Measurements from ENCODE around the gene CNR2. TPM values are rescaled to one million over a fixed set of nuclear protein-coding genes. Genes with fewer than 3 reads are reported as not detected.

CNR2 gene
- total and polyA plus RNA-seq, 3 experiments from 2014 or later = 0.18 to 5.3 (median 0.20) TPM

- ChIA-PET CTCF (interaction anchor here (1.3 kb wide), 1 partner anchor 21 kb away, joined by 5 read pairs; no protein-coding TSS in a partner anchor), POLR2A (interaction anchor here (0.6 kb wide), 1 partner anchor 11 kb away, joined by 3 read pairs; no protein-coding TSS in a partner anchor)
- H3K4me3 Mint-ChIP-seq = peak overlapping the region in 2 of 7 donors; percentile 18 to 42
- H3K27me3 ChIP-seq (ENCODE audit: insufficient read depth, low read length, poor library complexity, severe bottlenecking) = no peaks in the 10 kb centered on the region
- H3K4me1 ChIP-seq (ENCODE audit: insufficient read depth, low read length) = peaks cover 16% of the 10 kb centered on the region
- H3K9me3 ChIP-seq (ENCODE audit: low read length) = no peaks in the 10 kb centered on the region
- no peak overlapping the region for H3K4me3 ChIP-seq (ENCODE audit: low read length)
- peaks cover 27 to 30% (median 28%) of the 10 kb centered on the region in 3 donors for H3K4me1 Mint-ChIP-seq
- DNase-seq = no peak
- H3K27ac ChIP-seq (ENCODE audit: low read depth, low read length) = no peak overlapping the region
- H3K27ac Mint-ChIP-seq = peak overlapping the region in 4 of 8 donors; percentile 8 to 81 (median 54)
- H3K27me3 Mint-ChIP-seq = peaks cover 4 to 5% of the 10 kb centered on the region in 2 donors
- H3K36me3 Mint-ChIP-seq = peaks cover 0 to 5% (median 0%) of the 10 kb centered on the region in 3 donors
- no peaks in the 10 kb centered on the region for H3K9me3 Mint-ChIP-seq
- no peaks in the 10 kb centered on the region for H3K36me3 ChIP-seq (ENCODE audit: insufficient read depth, low read length)
Observed at GRCh38 chr1:23895993-23896392, 17.2 kb downstream of the CNR2 start.

GRCh38 chr1:23895082-23895481, 18.1 kb downstream of the CNR2 start:
- Mint-ChIP-seq H3K27me3 (peaks cover 2 to 4% of the 10 kb centered on the region in 2 donors), H3K36me3 (peaks cover 0 to 5% (median 0%) of the 10 kb centered on the region in 3 donors), H3K4me1 (peaks cover 23 to 26% (median 25%) of the 10 kb centered on the region in 3 donors), H3K27ac (peak overlapping the region in 1 of 8 donors; percentile 65), H3K9me3 (no peaks in the 10 kb centered on the region), H3K4me3 (no peak overlapping the region)
- DNase-seq = no peak
- Histone ChIP-seq H3K9me3 (ENCODE audit: low read length) (no peaks in the 10 kb centered on the region), H3K4me1 (ENCODE audit: insufficient read depth, low read length) (peaks cover 16% of the 10 kb centered on the region), H3K27me3 (ENCODE audit: insufficient read depth, low read length, poor library complexity, severe bottlenecking) (no peaks in the 10 kb centered on the region), H3K4me3 (ENCODE audit: low read length) (no peak overlapping the region), H3K27ac (ENCODE audit: low read depth, low read length) (no peak overlapping the region), H3K36me3 (ENCODE audit: insufficient read depth, low read length) (no peaks in the 10 kb centered on the region)
- ChIA-PET CTCF (no interaction called here), POLR2A (no interaction called here)

GRCh38 chr1:23889074-23889473, 24.1 kb downstream of the CNR2 start:
- H3K9me3 Mint-ChIP-seq = no peaks in the 10 kb centered on the region
- Histone ChIP-seq H3K36me3 (ENCODE audit: insufficient read depth, low read length) (no peaks in the 10 kb centered on the region), H3K4me3 (ENCODE audit: low read length) (no peak overlapping the region), H3K27ac (ENCODE audit: low read depth, low read length) (no peak overlapping the region), H3K27me3 (ENCODE audit: insufficient read depth, low read length, poor library complexity, severe bottlenecking) (no peaks in the 10 kb centered on the region), H3K9me3 (ENCODE audit: low read length) (no peaks in the 10 kb centered on the region), H3K4me1 (ENCODE audit: insufficient read depth, low read length) (no peaks in the 10 kb centered on the region)
- H3K4me3 Mint-ChIP-seq = no peak overlapping the region
- H3K27me3 Mint-ChIP-seq = no peaks in the 10 kb centered on the region
- no peak overlapping the region for H3K27ac Mint-ChIP-seq
- DNase-seq = no peak
- CTCF ChIA-PET = no interaction called here
- peaks cover 0 to 3% (median 0%) of the 10 kb centered on the region in 3 donors for H3K4me1 Mint-ChIP-seq
- H3K36me3 Mint-ChIP-seq = peaks cover 0 to 8% (median 0%) of the 10 kb centered on the region in 3 donors
- POLR2A ChIA-PET = interaction anchor here (0.6 kb wide), 1 partner anchor 73 kb away, joined by 5 read pairs; no protein-coding TSS in a partner anchor

- ChIA-PET POLR2A (interaction anchor here (0.6 kb wide), 1 partner anchor 11 kb away, joined by 3 read pairs; no protein-coding TSS in a partner anchor), CTCF (no interaction called here)
- Histone ChIP-seq H3K4me1 (ENCODE audit: insufficient read depth, low read length) (no peaks in the 10 kb centered on the region), H3K9me3 (ENCODE audit: low read length) (no peaks in the 10 kb centered on the region), H3K4me3 (ENCODE audit: low read length) (no peak overlapping the region), H3K27ac (ENCODE audit: low read depth, low read length) (no peak overlapping the region), H3K27me3 (ENCODE audit: insufficient read depth, low read length, poor library complexity, severe bottlenecking) (no peaks in the 10 kb centered on the region), H3K36me3 (ENCODE audit: insufficient read depth, low read length) (no peaks in the 10 kb centered on the region)
- H3K4me3 Mint-ChIP-seq = peak overlapping the region in 1 of 7 donors; percentile 11
- no peak overlapping the region for H3K27ac Mint-ChIP-seq
- H3K4me1 Mint-ChIP-seq = no peaks in the 10 kb centered on the region
- peaks cover 0 to 3% (median 0%) of the 10 kb centered on the region in 3 donors for H3K36me3 Mint-ChIP-seq
- no peak for DNase-seq
- peaks cover 0 to 1% (median 0%) of the 10 kb centered on the region in 5 donors for H3K9me3 Mint-ChIP-seq
- H3K27me3 Mint-ChIP-seq = no peaks in the 10 kb centered on the region
Observed at GRCh38 chr1:23885222-23885621, 27.9 kb downstream of the CNR2 start.

- Histone ChIP-seq H3K36me3 (ENCODE audit: insufficient read depth, low read length) (no peaks in the 10 kb centered on the region), H3K27me3 (ENCODE audit: insufficient read depth, low read length, poor library complexity, severe bottlenecking) (no peaks in the 10 kb centered on the region), H3K4me1 (ENCODE audit: insufficient read depth, low read length) (no peaks in the 10 kb centered on the region), H3K9me3 (ENCODE audit: low read length) (peaks cover 15% of the 10 kb centered on the region), H3K4me3 (ENCODE audit: low read length) (no peak overlapping the region), H3K27ac (ENCODE audit: low read depth, low read length) (no peak overlapping the region)
- peaks cover 1 to 3% of the 10 kb centered on the region in 2 donors for H3K27me3 Mint-ChIP-seq
- peaks cover 7 to 20% (median 7%) of the 10 kb centered on the region in 3 donors for H3K36me3 Mint-ChIP-seq
- no peak for DNase-seq
- peaks cover 0 to 24% (median 16%) of the 10 kb centered on the region in 5 donors for H3K9me3 Mint-ChIP-seq
- ChIA-PET POLR2A (interaction anchor here (0.6 kb wide), 1 partner anchor 34 kb away, joined by 3 read pairs; no protein-coding TSS in a partner anchor), CTCF (interaction anchor here (0.8 kb wide), 1 partner anchor 22 kb away, joined by 3 read pairs; no protein-coding TSS in a partner anchor)
- peak overlapping the region in 2 of 8 donors; percentile 18 to 51 for H3K27ac Mint-ChIP-seq
- H3K4me1 Mint-ChIP-seq = no peaks in the 10 kb centered on the region
- no peak overlapping the region for H3K4me3 Mint-ChIP-seq
Observed at GRCh38 chr1:23882746-23883145, 30.4 kb downstream of the CNR2 start.

- peak overlapping the region in 1 of 8 donors; percentile 90 for H3K27ac Mint-ChIP-seq
- peaks cover 4 to 33% (median 23%) of the 10 kb centered on the region in 5 donors for H3K9me3 Mint-ChIP-seq
- ChIA-PET POLR2A (no interaction called here), CTCF (interaction anchor here (1.5 kb wide), 1 partner anchor 34 kb away, joined by 4 read pairs; no protein-coding TSS in a partner anchor)
- H3K4me3 Mint-ChIP-seq = no peak overlapping the region
- no peaks in the 10 kb centered on the region for H3K4me1 Mint-ChIP-seq
- H3K4me3 ChIP-seq (ENCODE audit: low read length) = no peak overlapping the region
- H3K27me3 ChIP-seq (ENCODE audit: insufficient read depth, low read length, poor library complexity, severe bottlenecking) = no peaks in the 10 kb centered on the region
- no peaks in the 10 kb centered on the region for H3K36me3 ChIP-seq (ENCODE audit: insufficient read depth, low read length)
- peaks cover 9 to 27% (median 10%) of the 10 kb centered on the region in 3 donors for H3K36me3 Mint-ChIP-seq
- no peaks in the 10 kb centered on the region for H3K4me1 ChIP-seq (ENCODE audit: insufficient read depth, low read length)
- no peak for DNase-seq
- H3K27ac ChIP-seq (ENCODE audit: low read depth, low read length) = no peak overlapping the region
- peaks cover 15% of the 10 kb centered on the region for H3K9me3 ChIP-seq (ENCODE audit: low read length)
- H3K27me3 Mint-ChIP-seq = peaks cover 1 to 7% of the 10 kb centered on the region in 2 donors
Observed at GRCh38 chr1:23879809-23880208, 33.4 kb downstream of the CNR2 start.

- H3K36me3 Mint-ChIP-seq = peaks cover 9 to 27% (median 10%) of the 10 kb centered on the region in 3 donors
- peaks cover 1 to 7% of the 10 kb centered on the region in 2 donors for H3K27me3 Mint-ChIP-seq
- Histone ChIP-seq H3K27me3 (ENCODE audit: insufficient read depth, low read length, poor library complexity, severe bottlenecking) (no peaks in the 10 kb centered on the region), H3K4me1 (ENCODE audit: insufficient read depth, low read length) (no peaks in the 10 kb centered on the region), H3K36me3 (ENCODE audit: insufficient read depth, low read length) (no peaks in the 10 kb centered on the region), H3K9me3 (ENCODE audit: low read length) (peaks cover 15% of the 10 kb centered on the region), H3K27ac (ENCODE audit: low read depth, low read length) (no peak overlapping the region), H3K4me3 (ENCODE audit: low read length) (no peak overlapping the region)
- ChIA-PET POLR2A (no interaction called here), CTCF (no interaction called here)
- DNase-seq = no peak
- H3K9me3 Mint-ChIP-seq = peaks cover 4 to 33% (median 23%) of the 10 kb centered on the region in 5 donors
- H3K4me1 Mint-ChIP-seq = no peaks in the 10 kb centered on the region
- H3K4me3 Mint-ChIP-seq = no peak overlapping the region
- no peak overlapping the region for H3K27ac Mint-ChIP-seq
Observed at GRCh38 chr1:23878668-23879067, 34.5 kb downstream of the CNR2 start.

GRCh38 chr1:23875382-23875781, 37.8 kb downstream of the CNR2 start:
- no peak overlapping the region for H3K4me3 ChIP-seq (ENCODE audit: low read length)
- no peaks in the 10 kb centered on the region for H3K4me1 Mint-ChIP-seq
- ChIA-PET POLR2A (no interaction called here), CTCF (no interaction called here)
- no peak overlapping the region for H3K27ac ChIP-seq (ENCODE audit: low read depth, low read length)
- no peaks in the 10 kb centered on the region for H3K27me3 ChIP-seq (ENCODE audit: insufficient read depth, low read length, poor library complexity, severe bottlenecking)
- no peak for DNase-seq
- H3K36me3 ChIP-seq (ENCODE audit: insufficient read depth, low read length) = no peaks in the 10 kb centered on the region
- H3K4me1 ChIP-seq (ENCODE audit: insufficient read depth, low read length) = no peaks in the 10 kb centered on the region
- peaks cover 9 to 27% (median 10%) of the 10 kb centered on the region in 3 donors for H3K36me3 Mint-ChIP-seq
- H3K4me3 Mint-ChIP-seq = no peak overlapping the region
- H3K9me3 Mint-ChIP-seq = peaks cover 4 to 33% (median 23%) of the 10 kb centered on the region in 5 donors
- H3K9me3 ChIP-seq (ENCODE audit: low read length) = peaks cover 15% of the 10 kb centered on the region
- H3K27ac Mint-ChIP-seq = no peak overlapping the region
- H3K27me3 Mint-ChIP-seq = peaks cover 1 to 7% of the 10 kb centered on the region in 2 donors

Measured in CD8-positive, alpha-beta memory T cell (primary cell).